Vagina (tissue), 2 donors: ENCODE data around the gene RNASE1.

Experiments used
- POLR2A ChIP-seq, 2 donors: fragments of 450-650 bp; IDR thresholded peaks; one replicate each; pipeline ENCODE4 v1.6.1; 2017; ENCODE audit warnings: antibody characterized with exemption in 2 of 2, mild to moderate bottlenecking in 2 of 2, moderate library complexity in 2 of 2
- POLR2AphosphoS5 ChIP-seq, 2 donors: sonication (generic); formaldehyde crosslinking; IDR thresholded peaks; one replicate each; pipeline ENCODE4 v1.9.0; 2017; ENCODE audit warnings: antibody characterized with exemption in 2 of 2, mild to moderate bottlenecking in 2 of 2, low read depth in 1 of 2; ENCODE audit not compliant: insufficient read depth in 1 of 2
- TF ChIP-seq, protein P1 (sequence below), 3 experiments: fragments of 450-650 bp in 2 of 3; fragments of 200-600 bp in 1 of 3; sonication (generic) in 1 of 3; IDR thresholded peaks; one replicate each; pipeline ENCODE4 v1.5.1; 2017 to 2019; ENCODE audit warnings: antibody characterized with exemption in 3 of 3, mild to moderate bottlenecking in 2 of 3, moderate library complexity in 2 of 3

DNA sequence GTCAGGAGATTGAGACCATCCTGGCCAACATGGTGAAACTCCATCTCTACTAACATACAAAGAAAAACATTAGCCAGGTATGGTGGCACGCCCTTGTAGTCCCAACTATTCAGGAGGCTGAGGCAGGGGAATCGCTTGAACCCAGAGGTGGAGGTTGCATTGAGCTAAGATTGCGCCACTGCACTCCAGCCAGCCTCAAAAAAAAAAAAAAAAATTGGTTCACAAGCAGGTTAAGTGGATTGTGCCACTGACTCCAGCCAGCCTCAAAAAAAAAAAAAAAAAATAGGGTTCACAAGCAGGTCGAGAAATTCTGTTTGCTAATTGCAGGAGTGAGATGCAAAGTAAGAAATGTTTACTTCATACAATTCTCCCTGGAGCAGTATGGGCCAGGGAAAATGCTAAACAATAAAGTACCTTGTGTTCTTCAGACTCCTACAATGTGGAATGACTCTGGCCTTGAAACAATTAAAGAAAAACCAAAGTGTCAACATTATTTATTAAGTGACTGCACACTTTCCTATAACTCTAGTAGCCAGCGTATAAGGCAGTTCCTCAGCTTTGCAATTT lies 28.3 kb downstream of the RNASE1 start:
- no peak for TF ChIP-seq POLR2A (IDR thresholded peaks at IDR 0.05)
- TF ChIP-seq, protein P1, sequence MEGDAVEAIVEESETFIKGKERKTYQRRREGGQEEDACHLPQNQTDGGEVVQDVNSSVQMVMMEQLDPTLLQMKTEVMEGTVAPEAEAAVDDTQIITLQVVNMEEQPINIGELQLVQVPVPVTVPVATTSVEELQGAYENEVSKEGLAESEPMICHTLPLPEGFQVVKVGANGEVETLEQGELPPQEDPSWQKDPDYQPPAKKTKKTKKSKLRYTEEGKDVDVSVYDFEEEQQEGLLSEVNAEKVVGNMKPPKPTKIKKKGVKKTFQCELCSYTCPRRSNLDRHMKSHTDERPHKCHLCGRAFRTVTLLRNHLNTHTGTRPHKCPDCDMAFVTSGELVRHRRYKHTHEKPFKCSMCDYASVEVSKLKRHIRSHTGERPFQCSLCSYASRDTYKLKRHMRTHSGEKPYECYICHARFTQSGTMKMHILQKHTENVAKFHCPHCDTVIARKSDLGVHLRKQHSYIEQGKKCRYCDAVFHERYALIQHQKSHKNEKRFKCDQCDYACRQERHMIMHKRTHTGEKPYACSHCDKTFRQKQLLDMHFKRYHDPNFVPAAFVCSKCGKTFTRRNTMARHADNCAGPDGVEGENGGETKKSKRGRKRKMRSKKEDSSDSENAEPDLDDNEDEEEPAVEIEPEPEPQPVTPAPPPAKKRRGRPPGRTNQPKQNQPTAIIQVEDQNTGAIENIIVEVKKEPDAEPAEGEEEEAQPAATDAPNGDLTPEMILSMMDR (IDR thresholded peaks at IDR 0.05): no peak
- no peak for TF ChIP-seq POLR2AphosphoS5 (IDR thresholded peaks at IDR 0.05; ENCODE audit: insufficient read depth in 1 of 2, low read depth in 1 of 2)
